ENCODE measurements around the gene GCHFR. TPM values are rescaled to one million over a fixed set of nuclear protein-coding genes. Genes with fewer than 3 reads are reported as not detected.

Gene GCHFR
- total RNA-seq, 1 donor from 2014 or later: 13.2 TPM

DNA sequence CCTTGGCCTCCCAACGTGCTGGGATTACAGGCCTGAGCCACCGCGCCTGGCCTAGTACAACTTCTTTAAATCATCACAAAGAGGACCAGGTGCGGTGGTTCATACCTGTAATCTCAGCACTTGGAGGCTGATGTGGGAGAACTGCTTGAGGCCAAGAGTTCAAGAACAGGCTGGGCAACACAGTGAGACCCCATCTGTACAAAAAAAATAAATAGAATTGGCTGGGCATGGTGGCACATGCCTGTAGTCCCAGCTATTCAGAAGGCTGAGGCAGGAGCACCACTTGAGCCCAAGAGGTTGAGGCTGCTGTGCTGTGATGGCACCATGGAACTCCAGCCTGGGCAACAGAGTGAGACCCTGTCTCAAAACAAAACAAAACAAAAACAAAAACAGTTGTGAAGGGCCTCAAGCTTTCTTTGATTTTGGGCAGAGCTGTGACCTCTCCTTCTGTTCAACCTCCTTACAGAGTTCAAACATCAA is 14.7 kb upstream of the GCHFR start:
- TF ChIP-seq CTCF (IDR thresholded peaks at IDR 0.05; ENCODE audit: insufficient read depth, low read length, poor library complexity, severe bottlenecking): no peak
- Histone ChIP-seq H3K36me3 (ENCODE audit: control insufficient read depth, insufficient read depth, low read length) (no peaks in the 10 kb centered on the region), H3K4me3 (ENCODE audit: low read depth, low read length) (no peak overlapping the region), H3K27me3 (ENCODE audit: control insufficient read depth, insufficient read depth, low read length) (no peaks in the 10 kb centered on the region)
- DNase-seq (ENCODE audit: low read depth): no peak

- DNase-seq (ENCODE audit: low read depth): no peak
- H3K4me3 ChIP-seq (ENCODE audit: low read depth, low read length): no peak overlapping the region
- no peaks in the 10 kb centered on the region for H3K27me3 ChIP-seq (ENCODE audit: control insufficient read depth, insufficient read depth, low read length)
- TF ChIP-seq CTCF (IDR thresholded peaks at IDR 0.05; ENCODE audit: insufficient read depth, low read length, poor library complexity, severe bottlenecking): no peak
- H3K36me3 ChIP-seq (ENCODE audit: control insufficient read depth, insufficient read depth, low read length): no peaks in the 10 kb centered on the region
These were observed 13.0 kb upstream of the GCHFR start for GRCh38 chr15:40750885-40751284.

DNA sequence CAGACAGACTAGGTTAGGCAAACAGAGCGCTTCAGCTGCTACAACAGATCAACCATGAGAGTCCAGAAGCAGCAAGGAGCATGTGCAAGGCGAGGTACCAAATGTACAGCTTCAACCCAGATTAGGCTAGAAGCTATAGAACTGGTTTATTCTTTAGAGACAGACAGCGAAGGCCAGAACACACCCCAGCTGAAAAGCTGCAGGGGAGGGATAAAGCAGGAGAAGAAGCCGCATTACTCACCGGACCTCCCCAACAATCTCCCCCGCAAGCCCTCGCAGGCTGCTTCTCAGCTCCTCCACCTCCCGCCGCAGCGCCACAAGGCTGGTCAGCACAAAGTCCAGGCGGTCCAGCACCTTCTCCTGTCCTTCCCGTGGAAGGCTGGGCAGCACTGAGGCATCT is 12.1 kb upstream of the GCHFR start:
- Histone ChIP-seq H3K4me3 (ENCODE audit: low read depth, low read length) (no peak overlapping the region), H3K27me3 (ENCODE audit: control insufficient read depth, insufficient read depth, low read length) (no peaks in the 10 kb centered on the region), H3K36me3 (ENCODE audit: control insufficient read depth, insufficient read depth, low read length) (no peaks in the 10 kb centered on the region)
- DNase-seq (ENCODE audit: low read depth): no peak
- no peak for TF ChIP-seq CTCF (IDR thresholded peaks at IDR 0.05; ENCODE audit: insufficient read depth, low read length, poor library complexity, severe bottlenecking)

DNA sequence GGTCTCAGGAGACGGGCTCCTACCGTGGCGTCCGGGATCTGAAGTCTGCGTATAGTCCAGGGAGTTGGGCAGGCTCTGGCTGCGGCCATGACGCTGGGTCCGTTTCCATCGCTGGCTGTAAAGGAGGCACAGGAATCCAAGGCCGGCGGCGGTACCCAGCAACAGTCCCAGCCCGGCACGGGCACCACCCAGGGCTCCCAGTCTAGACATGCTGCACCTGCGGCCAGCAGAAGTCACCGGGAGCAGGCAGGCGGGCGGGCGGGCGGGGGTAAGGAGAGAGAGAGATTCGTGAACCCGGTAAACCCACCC is 9.3 kb upstream of the GCHFR start:
- no peak for TF ChIP-seq CTCF (IDR thresholded peaks at IDR 0.05; ENCODE audit: insufficient read depth, low read length, poor library complexity, severe bottlenecking)
- no peaks in the 10 kb centered on the region for H3K36me3 ChIP-seq (ENCODE audit: control insufficient read depth, insufficient read depth, low read length)
- no peaks in the 10 kb centered on the region for H3K27me3 ChIP-seq (ENCODE audit: control insufficient read depth, insufficient read depth, low read length)
- peak overlapping the region; percentile 88 for H3K4me3 ChIP-seq (ENCODE audit: low read depth, low read length)
- no peak for DNase-seq (ENCODE audit: low read depth)

DNA sequence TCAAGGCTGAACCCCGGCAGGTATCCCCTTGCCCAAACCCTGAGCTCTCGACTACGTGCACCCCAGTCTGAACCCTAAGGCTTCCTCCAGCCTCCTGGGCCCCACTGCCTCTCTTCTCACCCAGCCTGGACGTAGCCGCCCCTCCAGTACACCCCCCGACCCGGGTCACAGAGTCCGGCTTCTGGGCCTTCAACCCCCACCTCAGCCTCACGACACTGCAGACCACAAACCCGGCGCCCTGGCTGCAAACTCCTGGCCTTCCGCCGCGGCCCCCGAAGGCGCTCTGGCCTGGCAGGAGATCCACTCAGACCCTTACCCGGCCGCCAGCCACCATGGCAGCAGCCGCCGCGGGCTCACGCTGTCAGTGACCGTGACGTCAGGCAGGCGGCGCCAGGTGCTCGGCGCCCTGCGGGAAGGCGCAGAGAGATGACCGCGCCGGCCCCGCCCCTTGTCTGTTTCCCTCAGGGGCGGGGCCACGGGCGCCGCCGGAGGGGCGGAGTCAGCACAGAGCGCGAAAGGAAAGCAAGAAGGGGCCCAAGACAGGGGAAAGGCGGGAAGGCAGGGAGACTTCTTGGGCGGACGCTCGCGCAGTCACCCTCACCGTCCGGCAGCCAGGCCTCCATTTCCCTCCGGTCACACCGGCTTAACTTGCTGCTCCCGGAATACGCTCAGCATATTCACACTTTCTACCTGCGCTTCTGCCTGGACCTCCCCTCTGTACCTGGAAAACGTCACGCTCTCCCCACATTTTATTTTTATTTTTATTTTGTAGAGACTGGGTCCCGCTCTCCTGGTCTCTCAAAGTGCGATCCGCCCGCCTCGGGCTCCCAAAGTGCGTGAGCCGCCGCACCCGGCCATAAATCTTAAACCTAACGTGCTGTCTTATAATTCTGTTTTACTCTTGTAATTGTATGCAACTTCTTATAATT is 8.7 kb upstream of the GCHFR start, which contains the start of gene RMDN3:
RMDN3 (minus strand) TSS at position 372 of the 929 bp plus-strand sequence. CDS start 471 bp downstream, outside the sequence.
- Histone ChIP-seq H3K4me3 (ENCODE audit: low read depth, low read length) (peak within 1 kb of the TSS; percentile 88), H3K27me3 (ENCODE audit: control insufficient read depth, insufficient read depth, low read length) (no peaks in the 10 kb centered on the region), H3K36me3 (ENCODE audit: control insufficient read depth, insufficient read depth, low read length) (no peaks in the 10 kb centered on the region)
- no peak for TF ChIP-seq CTCF (IDR thresholded peaks at IDR 0.05; ENCODE audit: insufficient read depth, low read length, poor library complexity, severe bottlenecking)
- DNase-seq (ENCODE audit: low read depth): no peak
